NB4 (cell line): ENCODE data around the gene FGD3.

Source experiments
- MAX ChIP-seq: IDR thresholded peaks from 2 replicates; pipeline ENCODE4 v1.6.1; 2011; ENCODE audit warnings: low read depth, low read length
- TF ChIP-seq, protein P1 (sequence below): IDR thresholded peaks from one replicate; pipeline ENCODE4 v1.5.1; 2012; ENCODE audit warnings: low read depth, low read length

- TF ChIP-seq, protein P1, sequence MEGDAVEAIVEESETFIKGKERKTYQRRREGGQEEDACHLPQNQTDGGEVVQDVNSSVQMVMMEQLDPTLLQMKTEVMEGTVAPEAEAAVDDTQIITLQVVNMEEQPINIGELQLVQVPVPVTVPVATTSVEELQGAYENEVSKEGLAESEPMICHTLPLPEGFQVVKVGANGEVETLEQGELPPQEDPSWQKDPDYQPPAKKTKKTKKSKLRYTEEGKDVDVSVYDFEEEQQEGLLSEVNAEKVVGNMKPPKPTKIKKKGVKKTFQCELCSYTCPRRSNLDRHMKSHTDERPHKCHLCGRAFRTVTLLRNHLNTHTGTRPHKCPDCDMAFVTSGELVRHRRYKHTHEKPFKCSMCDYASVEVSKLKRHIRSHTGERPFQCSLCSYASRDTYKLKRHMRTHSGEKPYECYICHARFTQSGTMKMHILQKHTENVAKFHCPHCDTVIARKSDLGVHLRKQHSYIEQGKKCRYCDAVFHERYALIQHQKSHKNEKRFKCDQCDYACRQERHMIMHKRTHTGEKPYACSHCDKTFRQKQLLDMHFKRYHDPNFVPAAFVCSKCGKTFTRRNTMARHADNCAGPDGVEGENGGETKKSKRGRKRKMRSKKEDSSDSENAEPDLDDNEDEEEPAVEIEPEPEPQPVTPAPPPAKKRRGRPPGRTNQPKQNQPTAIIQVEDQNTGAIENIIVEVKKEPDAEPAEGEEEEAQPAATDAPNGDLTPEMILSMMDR, result no peak
- TF ChIP-seq MAX, result no peak
Observed at GRCh38 chr9:93033531-93033930, 86.2 kb downstream of the FGD3 start.
